Caco-2 (cell line): Measurements from ENCODE around the gene IPO4. TPM values are rescaled to one million over a fixed set of nuclear protein-coding genes. Genes with fewer than 3 reads are reported as not detected.

Experiments used
- BruUV-seq: library from RNA; stranded (reverse); fragments of 400-500 nt; replicated peaks from 2 replicates; lab custom pipeline; 2021; lab: Mats Ljungman, UMichigan
- CTCF ChIA-PET: fragments of 300-600 bp; sonication (Branson Sonifier 250); formaldehyde crosslinking; loops from one replicate; lab custom pipeline; 2022; ENCODE audit warnings: antibody characterized with exemption; lab: Charles Lee
- POLR2A ChIA-PET: fragments of 300-600 bp; sonication (Branson Sonifier 250); formaldehyde crosslinking; loops from one replicate; lab custom pipeline; 2022; ENCODE audit warnings: antibody characterized with exemption; lab: Charles Lee
- DNase-seq, 2 experiments: peaks; one replicate each; pipeline versions ENCODE4 v3.0.0 to v3.0.0-alpha.2; 2020 to 2022
- H3K27me3 ChIP-seq: replicated peaks from 2 replicates; pipeline ENCODE4 v1.6.0; 2011; ENCODE audit warnings: low read length; ENCODE audit not compliant: control insufficient read depth, insufficient read depth
- H3K36me3 ChIP-seq: 2 replicates; pipeline ENCODE4 v1.5.1; 2011; ENCODE audit warnings: low read length; ENCODE audit not compliant: control insufficient read depth, insufficient read depth
- H3K4me1 ChIP-seq: fragments of 250-450 bp; sonication (Bioruptor Pico); 2 replicates; pipeline ENCODE4 v1.5.1; 2020; ENCODE audit warnings: mild to moderate bottlenecking
- H3K4me3 ChIP-seq: 2 replicates; pipeline ENCODE4 v1.5.1; 2011; ENCODE audit warnings: low read depth, mild to moderate bottlenecking, control low read depth, low read length
- H3K9me3 ChIP-seq: fragments of 250-450 bp; sonication (Bioruptor Pico); 2 replicates; pipeline ENCODE4 v1.5.1; 2020; ENCODE audit warnings: mild to moderate bottlenecking, moderate library complexity
- H3K27ac Mint-ChIP-seq: one replicate; pipeline ENCODE4 v1.8.0; 2022; ENCODE audit warnings: mixed read lengths; ENCODE audit not compliant: unreplicated experiment
- H3K27me3 Mint-ChIP-seq: one replicate; pipeline ENCODE4 v1.8.0; 2022; ENCODE audit warnings: mixed read lengths; ENCODE audit not compliant: insufficient read depth, unreplicated experiment
- H3K36me3 Mint-ChIP-seq: one replicate; pipeline ENCODE4 v1.8.0; 2022; ENCODE audit warnings: mild to moderate bottlenecking, mixed read lengths; ENCODE audit not compliant: insufficient read depth, unreplicated experiment
- H3K4me1 Mint-ChIP-seq: one replicate; pipeline ENCODE4 v1.8.0; 2022; ENCODE audit warnings: low read depth, mixed read lengths; ENCODE audit not compliant: unreplicated experiment
- H3K4me3 Mint-ChIP-seq: one replicate; pipeline ENCODE4 v1.8.0; 2022; ENCODE audit warnings: mild to moderate bottlenecking, moderate library complexity, mixed read lengths; ENCODE audit not compliant: unreplicated experiment
- H3K9me3 Mint-ChIP-seq: one replicate; pipeline ENCODE4 v1.8.0; 2022; ENCODE audit warnings: mixed read lengths; ENCODE audit not compliant: unreplicated experiment
- CTCF ChIP-seq, 2 experiments: fragments of 200-600 bp in 1 of 2; IDR thresholded peaks; 1 replicate in 1 of 2; 2 replicates in 1 of 2; pipeline versions ENCODE4 v1.5.1 to v1.8.0; 2011 to 2022; ENCODE audit warnings: antibody characterized with exemption in 1 of 2, control low read depth in 1 of 2, inconsistent platforms in 1 of 2, low read depth in 1 of 2, low read length in 1 of 2, mild to moderate bottlenecking in 1 of 2, moderate library complexity in 1 of 2; ENCODE audit not compliant: insufficient read depth in 1 of 2, severe bottlenecking in 1 of 2, unreplicated experiment in 1 of 2
- intact Hi-C: fragments of 100-400 bp; cut with micrococcal nuclease; formaldehyde crosslinking; loops from one replicate; pipeline ENCODE4 v1.10.0; 2022; ENCODE audit not compliant: unreplicated experiment
- total RNA-seq: library from RNA; stranded (reverse); gene quantifications from 2 replicates; pipeline ENCODE4 v1.2.3, GENCODE V29; 2022

The IPO4 gene
- total RNA-seq, 1 experiment from 2014 or later = 85.4 TPM

GRCh38 chr14:24146978-24147760, 41.4 kb downstream of the IPO4 start, which contains the start of gene RNF31:
Gene RNF31 (plus strand): TSS chr14:24147498. CDS start chr14:24147699, 201 bp downstream.
- intact Hi-C loops = loop anchor here (1.0 kb wide), 4 partner anchors 11 to 41 kb away; partner anchors contain the start of genes IPO4, IRF9 and PSME1
- Mint-ChIP-seq H3K4me1 (peaks cover 14% of the 10 kb centered on the region), H3K9me3 (no peaks in the 10 kb centered on the region), H3K27me3 (no peaks in the 10 kb centered on the region), H3K4me3 (peak within 1 kb of the TSS; percentile 92), H3K27ac (peak within 1 kb of the TSS; percentile 65), H3K36me3 (peaks cover 52% of the 10 kb centered on the region)
- H3K36me3 ChIP-seq = peaks cover 5% of the 10 kb centered on the region; the same call in 1 of the 2 replicates
- peaks cover 6% of the 10 kb centered on the region for H3K4me1 ChIP-seq
- ChIA-PET CTCF (interaction anchor here (0.6 to 4.1 kb wide), 12 partner anchors 11 to 185 kb away, joined by 3 to 47 read pairs (median 6); partner anchors contain the start of genes CHMP4A, CIDEB, DCAF11 and IRF9), POLR2A (interaction anchor here (0.8 to 2.8 kb wide), 10 partner anchors 11 to 95 kb away, joined by 4 to 46 read pairs (median 10); partner anchors contain the start of genes CHMP4A, DCAF11, IPO4 and IRF9)
- peak; percentile 97 to 98 for DNase-seq
- no peaks in the 10 kb centered on the region for H3K9me3 ChIP-seq
- peak within 1 kb of the TSS; percentile 95 for H3K4me3 ChIP-seq
- TF ChIP-seq CTCF (IDR thresholded peaks at IDR 0.05; ENCODE audit: insufficient read depth in 1 of 2, low read depth in 1 of 2, low read length in 1 of 2, severe bottlenecking in 1 of 2, unreplicated experiment in 1 of 2) = peak in 1 of 2 experiments; percentile 15
- no TSS peak for BruUV-seq
- no peaks in the 10 kb centered on the region for H3K27me3 ChIP-seq

DNA sequence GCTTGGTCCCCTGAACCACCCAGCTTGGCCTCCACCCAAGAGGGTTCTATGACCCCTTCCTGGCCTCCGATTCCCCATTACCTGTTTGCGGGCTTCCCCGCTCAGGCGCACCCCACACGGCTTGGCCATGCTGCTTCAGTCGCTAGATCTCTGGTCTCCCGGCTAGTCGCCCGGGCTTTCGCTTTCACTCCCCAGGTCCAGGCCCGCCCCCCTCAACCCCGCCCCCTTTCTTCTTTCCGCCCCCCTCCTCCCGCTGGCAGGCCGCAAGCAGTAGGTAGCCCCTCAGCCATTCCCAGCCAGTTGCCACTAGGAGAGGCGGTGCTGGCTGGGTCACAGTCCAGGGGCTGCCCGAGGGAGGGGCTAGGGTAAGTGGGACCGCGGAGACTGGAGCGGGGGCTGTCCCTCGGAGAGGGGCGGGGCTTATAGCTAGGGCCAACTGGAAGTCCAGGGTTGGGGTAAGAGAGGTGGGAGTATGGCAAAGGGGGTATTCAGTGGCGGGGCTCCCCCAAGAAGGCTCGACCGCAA, 42.1 kb downstream of the IPO4 start, which contains the start of gene PSME2:
TSS of gene PSME2 (minus strand) at position 158 of the 525 bp plus-strand sequence. CDS start at position 129, 29 bp downstream.
- TF ChIP-seq CTCF (IDR thresholded peaks at IDR 0.05; ENCODE audit: insufficient read depth in 1 of 2, low read depth in 1 of 2, low read length in 1 of 2, severe bottlenecking in 1 of 2, unreplicated experiment in 1 of 2) = no peak
- Mint-ChIP-seq H3K4me3 (peak within 1 kb of the TSS; percentile 92), H3K9me3 (no peaks in the 10 kb centered on the region), H3K36me3 (peaks cover 49% of the 10 kb centered on the region), H3K4me1 (peaks cover 18% of the 10 kb centered on the region), H3K27me3 (no peaks in the 10 kb centered on the region), H3K27ac (peak within 1 kb of the TSS; percentile 65)
- H3K4me3 ChIP-seq = peak within 1 kb of the TSS; percentile 95
- ChIA-PET POLR2A (interaction anchor here (0.8 to 2.8 kb wide), 10 partner anchors 10 to 96 kb away, joined by 4 to 46 read pairs (median 10); partner anchors contain the start of genes CHMP4A, DCAF11, IPO4 and IRF9), CTCF (interaction anchor here (0.6 to 4.1 kb wide), 12 partner anchors 11 to 186 kb away, joined by 3 to 47 read pairs (median 6); partner anchors contain the start of genes CHMP4A, CIDEB, DCAF11 and IRF9)
- peaks cover 6% of the 10 kb centered on the region for H3K4me1 ChIP-seq
- no TSS peak for BruUV-seq
- intact Hi-C loops = loop anchor here (1.0 kb wide), 2 partner anchors 31 to 42 kb away; partner anchors contain the start of gene IPO4
- DNase-seq = peak; percentile 98 to 99
- peaks cover 5% of the 10 kb centered on the region; the same call in 1 of the 2 replicates for H3K36me3 ChIP-seq
- no peaks in the 10 kb centered on the region for H3K9me3 ChIP-seq
- H3K27me3 ChIP-seq = no peaks in the 10 kb centered on the region
